AG04450 (cell line): Measurements from ENCODE around the gene RASA3. TPM values are rescaled to one million over a fixed set of nuclear protein-coding genes. Genes with fewer than 3 reads are reported as not detected.

Experiments
- CTCF ChIA-PET: fragments of 300-600, 350-600 bp; formaldehyde crosslinking; extraction: SDS; loops from one replicate; lab custom pipeline; 2022; ENCODE audit warnings: antibody characterized with exemption, inconsistent platforms; lab: Charles Lee
- POLR2A ChIA-PET: fragments of 350-600 bp; formaldehyde crosslinking; extraction: SDS; loops from one replicate; lab custom pipeline; 2021; ENCODE audit warnings: antibody characterized with exemption, inconsistent platforms; lab: Yijun Ruan, JAX
- DNase-seq: peaks from one replicate; pipeline ENCODE4 v3.0.0-alpha.2; 2011; ENCODE audit warnings: low read depth, low spot score
- H3K27ac ChIP-seq: one replicate; pipeline ENCODE4 v1.5.1; 2012; ENCODE audit warnings: low read depth, low read length, control low read depth
- H3K27me3 ChIP-seq: one replicate; pipeline ENCODE4 v1.6.0; 2012; ENCODE audit warnings: low read length; ENCODE audit not compliant: control insufficient read depth, insufficient read depth
- H3K4me3 ChIP-seq: 2 replicates; pipeline ENCODE4 v1.5.1; 2011; ENCODE audit warnings: mild to moderate bottlenecking, low read depth, low read length, control low read depth
- H3K9me3 ChIP-seq: 2 replicates; pipeline ENCODE4 v1.5.1; 2012; ENCODE audit warnings: low read length; ENCODE audit not compliant: control insufficient read depth, insufficient read depth
- CTCF ChIP-seq: IDR thresholded peaks from 2 replicates; pipeline ENCODE4 v1.5.1; 2011; ENCODE audit warnings: low read depth, low read length, control low read depth, inconsistent platforms
- polyA plus RNA-seq: library from polyadenylated mRNA; depleted of rRNA; stranded (reverse); fragments of >200 nt; gene quantifications from 2 replicates; pipeline ENCODE4 v1.2.3, GENCODE V29; 2011

RASA3 gene
- polyA plus RNA-seq, 1 experiment, result 25.2 TPM

- no peak for TF ChIP-seq CTCF
- no peak overlapping the region for H3K4me3 ChIP-seq
- peaks cover 2% of the 10 kb centered on the region for H3K27me3 ChIP-seq
- peaks cover 3% of the 10 kb centered on the region; the same call in 1 of the 2 replicates for H3K9me3 ChIP-seq
- ChIA-PET CTCF (no interaction called here), POLR2A (no interaction called here)
- H3K27ac ChIP-seq, result no peak overlapping the region
- DNase-seq, result no peak
These were observed 7.9 kb upstream of the RASA3 start for GRCh38 chr13:114140131-114140905.

GRCh38 chr13:114136576-114136975, 4.2 kb upstream of the RASA3 start:
- no peak for TF ChIP-seq CTCF
- Histone ChIP-seq H3K27ac (no peak overlapping the region), H3K4me3 (no peak overlapping the region), H3K9me3 (peaks cover 3% of the 10 kb centered on the region; the same call in 1 of the 2 replicates), H3K27me3 (peaks cover 2% of the 10 kb centered on the region)
- POLR2A ChIA-PET, result no interaction called here
- CTCF ChIA-PET, result no interaction called here
- DNase-seq, result no peak

DNA sequence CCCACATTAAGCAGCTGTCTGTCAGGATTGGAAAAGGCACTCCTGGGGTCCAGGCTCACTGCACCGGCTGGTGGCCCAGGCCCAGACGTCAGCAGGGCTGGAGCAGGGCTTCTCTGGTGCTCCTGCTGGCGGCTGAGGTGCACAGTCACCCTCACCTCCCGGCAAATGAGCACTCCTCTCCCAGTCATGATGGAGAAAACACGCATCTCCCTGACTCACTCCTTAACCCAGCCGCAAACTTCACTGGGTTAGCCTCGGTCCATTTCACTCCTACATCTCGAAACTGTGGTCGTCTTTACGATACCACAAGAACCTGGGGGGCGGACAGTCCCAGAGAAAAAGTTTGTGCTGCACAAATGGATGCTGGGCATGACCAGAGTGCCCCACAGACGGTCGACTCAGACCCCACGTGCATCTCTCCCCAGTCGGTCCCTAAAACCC, 3.3 kb upstream of the RASA3 start:
- Histone ChIP-seq H3K9me3 (peaks cover 3% of the 10 kb centered on the region; the same call in 1 of the 2 replicates), H3K27ac (no peak overlapping the region), H3K4me3 (no peak overlapping the region), H3K27me3 (peaks cover under 1% of the 10 kb centered on the region)
- ChIA-PET POLR2A (no interaction called here), CTCF (interaction anchor here (0.6 kb wide), 1 partner anchor 183 kb away, joined by 3 read pairs; no protein-coding TSS in a partner anchor)
- no peak for TF ChIP-seq CTCF
- no peak for DNase-seq

DNA sequence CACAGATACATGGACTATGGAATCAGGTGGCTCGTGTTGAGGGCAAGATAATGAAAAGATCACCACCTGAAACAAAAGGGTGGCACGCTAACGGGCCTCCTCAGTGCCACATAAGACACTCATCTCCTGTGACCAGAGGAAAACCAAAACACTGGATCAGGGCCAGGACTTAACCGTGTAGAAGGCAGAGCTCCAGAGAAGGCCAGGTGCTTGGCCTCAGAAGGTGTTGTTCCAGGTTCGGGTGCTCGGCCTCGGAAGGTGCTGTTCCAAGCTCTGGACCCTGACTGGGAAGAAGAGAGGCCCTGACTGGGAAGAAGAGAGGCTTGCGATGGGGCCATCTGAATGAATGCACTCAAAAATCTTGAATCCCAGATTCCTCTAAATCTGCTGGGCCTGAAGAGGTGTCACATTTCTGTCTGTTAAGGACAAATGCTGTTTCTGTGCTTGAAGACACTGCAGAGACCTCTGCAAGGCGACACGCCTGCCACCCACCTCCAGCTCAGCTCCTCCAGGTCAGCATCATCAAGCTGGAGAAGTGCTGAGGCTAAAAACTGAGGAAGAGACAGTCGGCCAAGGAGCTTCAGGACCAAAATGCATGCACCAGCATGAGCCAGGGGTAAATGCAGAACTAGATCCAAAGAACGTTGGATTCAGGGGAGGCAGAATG, 2.7 kb upstream of the RASA3 start:
- Histone ChIP-seq H3K27ac (peak overlapping the region; percentile 11), H3K9me3 (no peaks in the 10 kb centered on the region; the same call in 1 of the 2 replicates), H3K27me3 (no peaks in the 10 kb centered on the region), H3K4me3 (no peak overlapping the region)
- CTCF ChIA-PET, result no interaction called here
- no peak for DNase-seq
- POLR2A ChIA-PET, result no interaction called here
- TF ChIP-seq CTCF, result no peak
